ENCODE measurements around the gene RARRES1.

GRCh38 chr3:158739078-158739477, 6.8 kb upstream of the RARRES1 start:
- TF ChIP-seq SP1 (IDR thresholded peaks at IDR 0.05; ENCODE audit: low read depth) (no peak), YY1 (IDR thresholded peaks at IDR 0.05; ENCODE audit: extremely low read depth, insufficient replicate concordance, low read depth, low read length) (no peak), POLR2AphosphoS5 (IDR thresholded peaks at IDR 0.05; ENCODE audit: low read depth, low read length) (no peak), CEBPB (IDR thresholded peaks at IDR 0.05; ENCODE audit: low read depth) (no peak), POLR2A (IDR thresholded peaks at IDR 0.05; ENCODE audit: borderline replicate concordance, extremely low read depth, insufficient read depth, insufficient read length) (no peak), SIN3A (IDR thresholded peaks at IDR 0.05; ENCODE audit: low read depth) (no peak), JUND (IDR thresholded peaks at IDR 0.05) (no peak), EZH2 (IDR thresholded peaks at IDR 0.05) (no peak), ZNF274 (IDR thresholded peaks at IDR 0.05; ENCODE audit: low read depth, low read length) (no peak), FOSL1 (IDR thresholded peaks at IDR 0.05; ENCODE audit: low read depth) (no peak), ELF1 (IDR thresholded peaks at IDR 0.05; ENCODE audit: borderline replicate concordance, low read depth) (no peak), EZH2phosphoT487 (IDR thresholded peaks at IDR 0.05; ENCODE audit: borderline replicate concordance) (no peak)
- TF ChIP-seq, protein P1, sequence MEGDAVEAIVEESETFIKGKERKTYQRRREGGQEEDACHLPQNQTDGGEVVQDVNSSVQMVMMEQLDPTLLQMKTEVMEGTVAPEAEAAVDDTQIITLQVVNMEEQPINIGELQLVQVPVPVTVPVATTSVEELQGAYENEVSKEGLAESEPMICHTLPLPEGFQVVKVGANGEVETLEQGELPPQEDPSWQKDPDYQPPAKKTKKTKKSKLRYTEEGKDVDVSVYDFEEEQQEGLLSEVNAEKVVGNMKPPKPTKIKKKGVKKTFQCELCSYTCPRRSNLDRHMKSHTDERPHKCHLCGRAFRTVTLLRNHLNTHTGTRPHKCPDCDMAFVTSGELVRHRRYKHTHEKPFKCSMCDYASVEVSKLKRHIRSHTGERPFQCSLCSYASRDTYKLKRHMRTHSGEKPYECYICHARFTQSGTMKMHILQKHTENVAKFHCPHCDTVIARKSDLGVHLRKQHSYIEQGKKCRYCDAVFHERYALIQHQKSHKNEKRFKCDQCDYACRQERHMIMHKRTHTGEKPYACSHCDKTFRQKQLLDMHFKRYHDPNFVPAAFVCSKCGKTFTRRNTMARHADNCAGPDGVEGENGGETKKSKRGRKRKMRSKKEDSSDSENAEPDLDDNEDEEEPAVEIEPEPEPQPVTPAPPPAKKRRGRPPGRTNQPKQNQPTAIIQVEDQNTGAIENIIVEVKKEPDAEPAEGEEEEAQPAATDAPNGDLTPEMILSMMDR (IDR thresholded peaks at IDR 0.05 in 2 of 3, conservative IDR thresholded peaks at IDR 0.05 in 1 of 3; ENCODE audit: borderline replicate concordance in 1 of 3, insufficient read depth in 1 of 3, low read depth in 2 of 3, low read length in 2 of 3), result no peak
- TF ChIP-seq, protein P2, sequence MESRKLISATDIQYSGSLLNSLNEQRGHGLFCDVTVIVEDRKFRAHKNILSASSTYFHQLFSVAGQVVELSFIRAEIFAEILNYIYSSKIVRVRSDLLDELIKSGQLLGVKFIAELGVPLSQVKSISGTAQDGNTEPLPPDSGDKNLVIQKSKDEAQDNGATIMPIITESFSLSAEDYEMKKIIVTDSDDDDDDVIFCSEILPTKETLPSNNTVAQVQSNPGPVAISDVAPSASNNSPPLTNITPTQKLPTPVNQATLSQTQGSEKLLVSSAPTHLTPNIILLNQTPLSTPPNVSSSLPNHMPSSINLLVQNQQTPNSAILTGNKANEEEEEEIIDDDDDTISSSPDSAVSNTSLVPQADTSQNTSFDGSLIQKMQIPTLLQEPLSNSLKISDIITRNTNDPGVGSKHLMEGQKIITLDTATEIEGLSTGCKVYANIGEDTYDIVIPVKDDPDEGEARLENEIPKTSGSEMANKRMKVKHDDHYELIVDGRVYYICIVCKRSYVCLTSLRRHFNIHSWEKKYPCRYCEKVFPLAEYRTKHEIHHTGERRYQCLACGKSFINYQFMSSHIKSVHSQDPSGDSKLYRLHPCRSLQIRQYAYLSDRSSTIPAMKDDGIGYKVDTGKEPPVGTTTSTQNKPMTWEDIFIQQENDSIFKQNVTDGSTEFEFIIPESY (IDR thresholded peaks at IDR 0.05; ENCODE audit: extremely low read depth, insufficient replicate concordance, low read length), result no peak

Data from HCT116 (cell line).